GM10847 (cell line): ENCODE data around the gene APIP.

ENCODE experiments used
- POLR2A ChIP-seq: IDR thresholded peaks from 2 replicates; pipeline ENCODE4 v1.6.1; 2011; ENCODE audit not compliant: insufficient read length; ENCODE audit errors: extremely low read depth

Gene APIP, protein sequence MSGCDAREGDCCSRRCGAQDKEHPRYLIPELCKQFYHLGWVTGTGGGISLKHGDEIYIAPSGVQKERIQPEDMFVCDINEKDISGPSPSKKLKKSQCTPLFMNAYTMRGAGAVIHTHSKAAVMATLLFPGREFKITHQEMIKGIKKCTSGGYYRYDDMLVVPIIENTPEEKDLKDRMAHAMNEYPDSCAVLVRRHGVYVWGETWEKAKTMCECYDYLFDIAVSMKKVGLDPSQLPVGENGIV

GRCh38 chr11:34916015-34916842 is at the start of gene APIP, which contains the start of gene PDHX:
APIP (minus strand) TSS chr11:34916379; CDS start chr11:34916284, 95 bp downstream.
PDHX (plus strand) TSS chr11:34916618; CDS start chr11:34916656, 38 bp downstream.
- TF ChIP-seq POLR2A: peak; percentile 95

GRCh38 chr11:34964610-34965331 is 48.6 kb upstream of the APIP start:
- TF ChIP-seq POLR2A: no peak

DNA sequence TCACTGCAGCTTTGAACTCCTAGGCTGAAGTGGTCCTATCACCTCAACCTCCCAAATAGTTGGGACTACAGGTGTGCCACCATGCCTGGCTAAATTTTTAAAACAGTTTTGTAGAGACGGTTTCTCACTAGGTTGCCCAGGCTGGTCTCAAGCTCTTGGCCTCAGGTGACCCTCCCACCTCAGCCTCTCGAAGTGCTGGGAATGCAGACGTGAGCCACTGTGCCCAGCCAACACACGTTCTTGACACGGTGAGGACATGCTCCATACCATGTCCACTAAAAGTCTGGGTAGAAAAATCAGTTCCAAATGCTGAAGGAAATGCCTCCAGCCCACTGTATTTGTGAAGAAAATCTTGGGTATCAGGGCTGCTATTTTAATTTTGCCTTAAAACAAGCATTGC is 47.2 kb upstream of the APIP start:
- TF ChIP-seq POLR2A: no peak

DNA sequence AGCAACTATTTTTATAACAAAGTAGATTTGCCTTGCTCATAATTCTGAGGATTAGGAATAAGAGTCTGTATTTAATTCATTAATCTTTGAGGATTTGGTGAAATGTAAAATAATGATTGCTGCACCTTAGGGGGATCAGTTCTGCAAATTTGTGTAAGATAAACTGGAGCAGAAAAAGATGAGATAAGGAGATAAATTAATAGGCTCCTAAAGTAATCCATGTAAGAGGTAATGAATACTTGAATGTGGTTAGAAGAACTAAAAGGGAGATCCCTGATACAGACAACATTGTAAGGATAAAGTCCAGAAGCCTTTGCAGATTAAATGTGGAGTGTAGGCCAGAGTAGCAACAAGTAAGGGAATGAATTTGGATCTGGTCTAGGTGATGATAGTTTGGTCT is 45.9 kb upstream of the APIP start:
- no peak for TF ChIP-seq POLR2A

DNA sequence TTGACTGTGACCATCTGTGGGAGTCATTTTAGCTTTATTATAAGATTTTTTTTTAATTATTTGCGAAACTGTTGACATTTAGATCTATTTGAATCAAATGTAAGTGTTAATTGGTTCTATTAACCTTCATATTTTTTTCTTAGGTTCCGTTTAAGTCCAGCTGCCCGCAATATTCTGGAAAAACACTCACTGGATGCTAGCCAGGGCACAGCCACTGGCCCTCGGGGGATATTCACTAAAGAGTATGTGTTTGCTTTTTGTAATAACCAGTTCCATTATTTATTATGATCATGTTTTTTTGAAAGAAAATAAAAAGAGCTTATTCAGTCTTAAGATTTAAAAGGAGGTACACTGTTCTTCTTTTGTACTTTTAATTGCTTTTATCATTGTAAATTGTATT is 44.1 kb upstream of the APIP start:
- no peak for TF ChIP-seq POLR2A

DNA sequence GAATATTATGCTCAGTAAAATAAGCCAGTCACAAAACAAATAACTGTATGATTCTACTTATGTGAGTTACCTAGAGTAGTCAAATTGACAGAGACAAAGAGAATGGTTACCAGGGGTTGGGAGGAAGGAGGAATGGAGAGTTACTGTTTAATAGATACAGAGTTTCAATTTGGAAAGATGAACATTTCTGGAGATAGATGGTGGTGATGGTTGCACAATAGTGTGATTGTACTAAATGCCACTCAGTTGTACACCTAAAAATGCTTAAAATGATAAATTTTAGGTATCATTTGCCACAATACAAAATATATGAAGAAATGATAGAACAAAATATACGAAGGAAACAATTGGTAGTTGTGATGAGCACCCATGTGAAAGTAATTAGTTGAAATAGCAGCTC is 43.6 kb upstream of the APIP start:
- TF ChIP-seq POLR2A: no peak

- no peak for TF ChIP-seq POLR2A
Measured at GRCh38 chr11:34957606-34958005, 41.4 kb upstream of the APIP start.

- TF ChIP-seq POLR2A: no peak
Measured at GRCh38 chr11:34957206-34957605, 41.0 kb upstream of the APIP start.

DNA sequence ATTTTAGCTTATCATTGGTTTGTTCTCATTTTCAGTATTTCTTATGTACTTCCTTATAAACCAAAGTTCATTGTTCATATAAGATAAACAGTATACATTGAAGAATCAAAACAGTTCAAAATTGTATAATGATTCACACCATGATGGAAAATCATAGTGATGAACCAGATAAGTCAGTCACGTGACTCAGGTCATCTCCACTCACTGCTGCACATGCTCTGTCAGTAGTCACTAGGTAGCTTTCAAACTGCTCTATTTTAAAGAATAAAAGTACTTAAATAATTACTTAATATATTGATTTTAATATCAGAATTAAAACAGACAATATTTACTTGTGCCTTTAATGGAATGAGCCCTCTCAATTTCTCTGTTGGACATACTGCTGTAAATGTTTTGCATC is 37.8 kb upstream of the APIP start:
- TF ChIP-seq POLR2A: no peak

DNA sequence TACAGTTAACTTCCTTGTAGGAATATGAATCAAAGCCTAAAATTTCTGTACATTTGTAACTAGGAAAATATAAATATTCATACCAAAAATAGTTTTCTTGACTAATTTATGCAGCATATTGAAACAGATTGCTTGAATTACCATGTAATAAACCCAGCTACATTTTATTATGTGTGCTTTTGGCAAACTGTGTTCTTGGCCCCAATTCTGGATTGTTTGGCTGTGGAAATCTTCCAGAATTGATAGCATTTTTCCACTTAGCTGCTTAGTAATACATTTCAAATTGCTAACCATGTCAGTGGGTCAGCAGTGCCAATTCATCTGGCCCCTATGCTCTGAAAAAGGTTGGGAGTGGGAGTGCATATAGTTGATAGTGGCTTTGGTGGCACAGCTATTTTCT is 32.5 kb upstream of the APIP start:
- TF ChIP-seq POLR2A: no peak

DNA sequence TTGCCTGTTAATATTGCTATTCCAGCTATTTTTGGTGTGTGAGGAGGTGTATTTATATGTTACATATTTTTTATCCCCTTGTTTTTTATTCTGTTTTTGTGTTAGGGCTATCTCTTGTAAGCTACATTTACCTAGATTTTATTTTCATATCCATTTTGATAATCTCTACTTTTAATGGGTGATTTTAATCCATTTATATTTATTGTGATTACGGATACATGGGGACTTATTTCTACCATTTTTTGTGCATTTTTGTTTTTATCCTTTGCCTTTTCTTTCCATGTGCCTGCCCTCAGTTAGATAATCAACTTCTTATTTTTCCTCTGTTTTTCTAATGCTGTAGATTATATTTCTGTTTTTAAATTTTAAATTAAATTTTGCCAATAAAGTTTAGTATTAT is 28.5 kb upstream of the APIP start:
- TF ChIP-seq POLR2A: no peak

DNA sequence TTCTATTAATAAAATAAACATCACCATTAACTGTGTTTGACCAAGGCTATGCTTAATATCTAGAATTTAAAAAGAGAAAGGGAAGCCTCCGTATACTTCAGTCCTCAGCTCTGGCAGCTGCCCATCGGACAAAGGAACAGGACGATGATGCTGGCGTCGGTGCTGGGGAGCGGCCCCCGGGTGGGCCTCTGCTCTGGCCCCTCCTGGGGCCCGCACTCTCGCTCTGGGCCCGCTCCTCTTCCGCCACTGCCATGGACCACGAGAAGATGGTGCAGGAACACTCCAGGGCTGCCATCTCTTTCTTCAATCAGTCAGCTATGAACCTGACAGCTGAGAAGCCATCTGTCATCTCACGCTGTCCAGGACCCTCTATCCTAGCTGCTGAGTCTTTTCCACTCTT is 25.5 kb upstream of the APIP start:
- no peak for TF ChIP-seq POLR2A

DNA sequence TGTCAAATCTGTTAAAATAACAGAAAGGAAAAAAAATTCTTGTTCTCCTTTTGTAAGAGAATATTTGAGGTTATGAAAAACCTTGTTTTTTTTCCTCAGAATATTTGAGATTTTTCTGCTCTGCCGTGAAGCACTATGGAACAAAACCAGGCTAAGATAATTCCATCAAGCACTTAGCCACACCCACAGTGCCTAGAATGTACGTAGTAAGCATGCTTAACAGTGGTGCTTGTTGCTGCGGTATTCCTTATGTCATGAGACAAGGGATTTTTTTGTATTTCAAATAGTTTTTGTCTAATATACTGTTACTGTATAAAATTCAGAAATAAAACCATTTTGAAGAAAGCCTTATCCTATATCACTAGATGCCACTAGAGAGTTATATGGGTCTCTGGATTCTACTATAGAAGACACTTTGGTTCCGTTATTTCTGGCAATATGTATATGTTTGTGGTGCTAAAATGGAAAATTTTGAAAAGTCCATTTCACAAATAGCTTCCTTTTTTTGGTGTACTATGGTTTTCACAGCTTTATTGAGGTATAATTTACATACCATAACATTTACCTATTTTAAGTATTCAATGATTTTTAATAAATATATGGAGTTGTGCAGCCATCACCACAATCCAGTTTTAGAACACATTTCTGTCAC is 24.0 kb upstream of the APIP start:
- TF ChIP-seq POLR2A: no peak

DNA sequence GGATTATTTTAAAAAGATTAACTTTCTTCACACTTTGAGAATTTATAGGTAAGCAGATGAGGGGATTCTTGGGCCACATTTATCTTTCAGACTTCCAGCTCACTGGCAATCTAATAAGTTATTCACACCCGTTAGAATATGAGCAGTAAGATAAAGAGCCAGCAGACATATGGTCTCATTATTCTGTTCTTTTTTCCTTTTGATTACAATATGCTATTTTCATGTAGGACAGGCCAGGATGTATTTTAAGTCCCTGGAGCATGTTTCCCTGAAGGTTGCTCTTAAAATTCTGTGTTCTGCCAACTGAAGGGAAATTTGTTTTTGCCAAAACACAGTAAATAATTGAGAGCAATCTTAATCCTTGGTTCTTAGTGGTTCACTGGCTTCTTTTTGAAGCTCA is 22.4 kb upstream of the APIP start:
- TF ChIP-seq POLR2A: no peak

GRCh38 chr11:34936945-34937629 is 20.9 kb upstream of the APIP start:
- TF ChIP-seq POLR2A: no peak
